ENCODE data around the gene DNAJB1. TPM values are rescaled to one million over a fixed set of nuclear protein-coding genes. Genes with fewer than 3 reads are reported as not detected.

Gene DNAJB1
- total RNA-seq, 1 experiment from 2014 or later = 79.5 TPM

DNA sequence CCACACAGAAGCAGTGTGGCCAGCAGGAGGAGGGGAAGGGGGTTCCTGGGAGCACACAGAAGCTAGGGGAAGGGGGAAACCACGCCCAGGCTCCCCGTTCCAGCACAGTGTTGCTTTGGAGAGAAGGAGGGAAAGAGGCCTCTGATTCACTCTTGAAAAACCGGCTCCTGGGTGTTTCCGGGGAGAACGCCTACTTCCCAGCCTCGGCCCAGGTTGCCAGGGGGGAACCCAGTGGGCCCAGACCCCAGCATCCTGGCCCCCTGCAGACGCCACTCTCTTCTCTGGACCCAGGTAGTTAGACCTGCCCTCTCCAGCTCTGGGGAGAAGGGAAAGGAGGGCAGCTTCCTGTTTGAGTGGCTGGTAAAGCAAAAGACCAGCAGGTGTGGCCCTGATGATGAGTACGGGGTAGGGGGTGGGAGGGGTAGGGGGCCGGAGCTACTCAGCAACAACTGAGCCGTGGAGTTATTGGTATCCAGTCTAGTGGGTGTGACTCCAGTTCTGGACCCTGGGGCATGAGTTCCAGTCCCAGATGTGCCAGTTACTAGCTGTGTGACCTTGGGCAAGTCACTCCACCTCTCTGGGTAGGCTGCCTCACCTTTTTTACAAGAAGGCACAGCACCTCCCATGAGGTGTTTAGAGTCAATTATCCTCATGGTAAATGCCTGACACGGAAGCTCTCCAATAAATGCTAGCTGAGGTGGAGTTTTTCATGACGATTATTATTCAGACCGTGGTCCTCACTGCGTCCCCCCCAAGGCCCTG lies 23.1 kb downstream of the DNAJB1 start:
- Mint-ChIP-seq H3K9me3 (ENCODE audit: unreplicated experiment) (no peaks in the 10 kb centered on the region), H3K4me3 (ENCODE audit: unreplicated experiment) (peak overlapping the region; percentile 80), H3K4me1 (ENCODE audit: low read depth, unreplicated experiment) (peaks cover 21% of the 10 kb centered on the region), H3K27me3 (ENCODE audit: insufficient read depth, unreplicated experiment) (no peaks in the 10 kb centered on the region), H3K27ac (ENCODE audit: unreplicated experiment) (peak overlapping the region; percentile 91), H3K36me3 (ENCODE audit: insufficient read depth, unreplicated experiment) (peaks cover 44% of the 10 kb centered on the region)
- ChIA-PET POLR2A (interaction anchor here (0.6 kb wide), 1 partner anchor 195 kb away, joined by 3 read pairs; the partner anchor contains the start of gene ZNF333), CTCF (interaction anchor here (1.7 kb wide), 1 partner anchor 56 kb away, joined by 6 read pairs; no protein-coding TSS in a partner anchor)
- BruUV-seq (replicated peaks) = no TSS peak
- H3K4me3 ChIP-seq (ENCODE audit: low read depth, low read length) = peak overlapping the region; percentile 93
- H3K27me3 ChIP-seq (replicated peaks; ENCODE audit: control insufficient read depth, insufficient read depth, low read length) = no peaks in the 10 kb centered on the region
- peaks cover 16% of the 10 kb centered on the region for H3K4me1 ChIP-seq
- TF ChIP-seq, protein P1, sequence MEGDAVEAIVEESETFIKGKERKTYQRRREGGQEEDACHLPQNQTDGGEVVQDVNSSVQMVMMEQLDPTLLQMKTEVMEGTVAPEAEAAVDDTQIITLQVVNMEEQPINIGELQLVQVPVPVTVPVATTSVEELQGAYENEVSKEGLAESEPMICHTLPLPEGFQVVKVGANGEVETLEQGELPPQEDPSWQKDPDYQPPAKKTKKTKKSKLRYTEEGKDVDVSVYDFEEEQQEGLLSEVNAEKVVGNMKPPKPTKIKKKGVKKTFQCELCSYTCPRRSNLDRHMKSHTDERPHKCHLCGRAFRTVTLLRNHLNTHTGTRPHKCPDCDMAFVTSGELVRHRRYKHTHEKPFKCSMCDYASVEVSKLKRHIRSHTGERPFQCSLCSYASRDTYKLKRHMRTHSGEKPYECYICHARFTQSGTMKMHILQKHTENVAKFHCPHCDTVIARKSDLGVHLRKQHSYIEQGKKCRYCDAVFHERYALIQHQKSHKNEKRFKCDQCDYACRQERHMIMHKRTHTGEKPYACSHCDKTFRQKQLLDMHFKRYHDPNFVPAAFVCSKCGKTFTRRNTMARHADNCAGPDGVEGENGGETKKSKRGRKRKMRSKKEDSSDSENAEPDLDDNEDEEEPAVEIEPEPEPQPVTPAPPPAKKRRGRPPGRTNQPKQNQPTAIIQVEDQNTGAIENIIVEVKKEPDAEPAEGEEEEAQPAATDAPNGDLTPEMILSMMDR (IDR thresholded peaks at IDR 0.05; ENCODE audit: insufficient read depth in 1 of 2, low read depth in 1 of 2, low read length in 1 of 2, severe bottlenecking in 1 of 2, unreplicated experiment in 1 of 2) = no peak
- intact Hi-C loops (cut with micrococcal nuclease; ENCODE audit: unreplicated experiment) = no loop called here
- no peaks in the 10 kb centered on the region for H3K9me3 ChIP-seq
- no peaks in the 10 kb centered on the region; the same call in 1 of the 2 replicates for H3K36me3 ChIP-seq (ENCODE audit: control insufficient read depth, insufficient read depth, low read length)
- no peak for DNase-seq

DNA sequence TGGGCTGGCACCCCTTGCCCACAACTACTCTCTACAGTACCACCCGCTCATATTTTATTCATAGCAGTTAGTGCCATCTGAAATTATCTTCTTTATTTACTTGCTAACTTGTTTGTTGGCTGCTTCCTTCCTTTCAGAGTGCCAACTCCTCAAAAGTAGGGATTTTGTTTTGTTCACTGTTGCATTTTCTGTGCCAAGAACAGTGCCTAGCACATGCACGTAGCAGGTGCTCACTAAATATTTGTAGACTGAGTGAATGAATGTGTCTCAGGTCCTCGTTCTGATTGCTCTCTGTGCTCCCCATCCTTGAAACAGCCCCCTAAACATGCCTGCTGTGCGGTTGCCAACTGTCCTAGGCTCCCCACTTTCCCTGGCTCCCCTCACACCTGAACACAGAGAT lies 23.8 kb downstream of the DNAJB1 start:
- Histone ChIP-seq H3K36me3 (ENCODE audit: control insufficient read depth, insufficient read depth, low read length) (no peaks in the 10 kb centered on the region; the same call in 1 of the 2 replicates), H3K4me1 (peaks cover 16% of the 10 kb centered on the region), H3K9me3 (no peaks in the 10 kb centered on the region), H3K27me3 (replicated peaks; ENCODE audit: control insufficient read depth, insufficient read depth, low read length) (no peaks in the 10 kb centered on the region), H3K4me3 (ENCODE audit: low read depth, low read length) (no peak overlapping the region; the same call in 1 of the 2 replicates)
- Mint-ChIP-seq H3K36me3 (ENCODE audit: insufficient read depth, unreplicated experiment) (peaks cover 51% of the 10 kb centered on the region), H3K27ac (ENCODE audit: unreplicated experiment) (peak overlapping the region; percentile 63), H3K4me3 (ENCODE audit: unreplicated experiment) (peak overlapping the region; percentile 80), H3K4me1 (ENCODE audit: low read depth, unreplicated experiment) (peaks cover 21% of the 10 kb centered on the region), H3K27me3 (ENCODE audit: insufficient read depth, unreplicated experiment) (no peaks in the 10 kb centered on the region), H3K9me3 (ENCODE audit: unreplicated experiment) (no peaks in the 10 kb centered on the region)
- CTCF ChIA-PET = interaction anchor here (1.7 kb wide), 1 partner anchor 57 kb away, joined by 6 read pairs; no protein-coding TSS in a partner anchor
- POLR2A ChIA-PET = no interaction called here
- no peak for DNase-seq
- TF ChIP-seq, protein P1 (IDR thresholded peaks at IDR 0.05; ENCODE audit: insufficient read depth in 1 of 2, low read depth in 1 of 2, low read length in 1 of 2, severe bottlenecking in 1 of 2, unreplicated experiment in 1 of 2) = no peak
- TSS peak; percentile 49 for BruUV-seq (replicated peaks)
- intact Hi-C loops (cut with micrococcal nuclease; ENCODE audit: unreplicated experiment) = no loop called here

DNA sequence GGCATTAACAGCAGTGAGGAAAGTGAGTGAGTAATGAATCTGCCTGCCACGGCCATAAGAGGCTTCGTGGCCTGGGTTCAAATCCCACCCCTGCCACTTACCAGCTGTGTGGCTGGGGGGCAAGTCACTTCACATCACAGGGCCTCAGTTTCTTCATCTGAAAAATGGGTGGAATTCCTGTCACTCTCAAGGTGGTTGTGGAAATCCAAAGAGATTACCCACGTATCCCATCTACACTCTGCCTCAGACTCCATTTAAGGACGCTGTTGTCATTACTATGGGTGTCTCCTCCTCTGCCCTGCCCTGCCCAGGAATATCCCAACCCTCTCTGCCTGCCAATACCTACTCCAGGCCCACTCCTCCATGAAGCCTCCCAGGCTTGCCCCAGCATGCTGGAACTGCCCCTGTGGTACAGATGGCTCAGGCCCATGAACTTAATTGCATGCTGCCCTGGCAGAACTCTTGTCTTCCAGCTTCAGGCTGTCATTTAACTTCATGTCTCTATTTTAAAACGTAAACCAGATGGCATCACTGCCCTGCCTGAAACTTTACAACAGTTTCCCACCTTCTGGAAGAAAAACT lies 25.4 kb downstream of the DNAJB1 start:
- no peak overlapping the region for H3K27ac Mint-ChIP-seq (ENCODE audit: unreplicated experiment)
- H3K9me3 ChIP-seq = no peaks in the 10 kb centered on the region

More for the DNA sequence above, 25.4 kb downstream of the DNAJB1 start:
- Mint-ChIP-seq H3K36me3 (ENCODE audit: insufficient read depth, unreplicated experiment) (peaks cover 65% of the 10 kb centered on the region), H3K27me3 (ENCODE audit: insufficient read depth, unreplicated experiment) (no peaks in the 10 kb centered on the region), H3K4me3 (ENCODE audit: unreplicated experiment) (no peak overlapping the region), H3K4me1 (ENCODE audit: low read depth, unreplicated experiment) (peaks cover 21% of the 10 kb centered on the region), H3K9me3 (ENCODE audit: unreplicated experiment) (no peaks in the 10 kb centered on the region)
- no peak for DNase-seq
- CTCF ChIA-PET = interaction anchor here (0.6 kb wide), 2 partner anchors 98 to 876 kb away, joined by 3 read pairs; no protein-coding TSS in a partner anchor
- H3K27me3 ChIP-seq (replicated peaks; ENCODE audit: control insufficient read depth, insufficient read depth, low read length) = no peaks in the 10 kb centered on the region
- POLR2A ChIA-PET = no interaction called here
- intact Hi-C loops (cut with micrococcal nuclease; ENCODE audit: unreplicated experiment) = no loop called here
- H3K4me1 ChIP-seq = peaks cover 16% of the 10 kb centered on the region
- H3K36me3 ChIP-seq (ENCODE audit: control insufficient read depth, insufficient read depth, low read length) = no peaks in the 10 kb centered on the region; the same call in 1 of the 2 replicates
- TF ChIP-seq, protein P1 (IDR thresholded peaks at IDR 0.05; ENCODE audit: insufficient read depth in 1 of 2, low read depth in 1 of 2, low read length in 1 of 2, severe bottlenecking in 1 of 2, unreplicated experiment in 1 of 2) = no peak
- no TSS peak for BruUV-seq (replicated peaks)
- no peak overlapping the region for H3K4me3 ChIP-seq (ENCODE audit: low read depth, low read length)
